Adrenal gland (tissue), 5 donors: Measurements from ENCODE around the gene TOMM40.

Experiments
- POLR2A ChIP-seq, 2 donors: fragments of 450-650 bp; IDR thresholded peaks; one replicate each; pipeline ENCODE4 v1.6.1; 2017; ENCODE audit warnings: antibody characterized with exemption in 2 of 2, mild to moderate bottlenecking in 2 of 2, moderate library complexity in 1 of 2
- TF ChIP-seq, protein P1 (sequence below), 6 experiments: fragments of 450-650 bp in 4 of 6; fragments of 200-600 bp in 2 of 6; sonication (generic) in 1 of 6; IDR thresholded peaks; 1 replicate in 5 of 6; 2 replicates in 1 of 6; pipeline versions ENCODE4 v1.5.1 to v1.8.0; 2016 to 2021; ENCODE audit warnings: antibody characterized with exemption in 6 of 6, mild to moderate bottlenecking in 2 of 6, moderate library complexity in 1 of 6
- donor health status: DM: no; HTN: no; CAD: no.

DNA sequence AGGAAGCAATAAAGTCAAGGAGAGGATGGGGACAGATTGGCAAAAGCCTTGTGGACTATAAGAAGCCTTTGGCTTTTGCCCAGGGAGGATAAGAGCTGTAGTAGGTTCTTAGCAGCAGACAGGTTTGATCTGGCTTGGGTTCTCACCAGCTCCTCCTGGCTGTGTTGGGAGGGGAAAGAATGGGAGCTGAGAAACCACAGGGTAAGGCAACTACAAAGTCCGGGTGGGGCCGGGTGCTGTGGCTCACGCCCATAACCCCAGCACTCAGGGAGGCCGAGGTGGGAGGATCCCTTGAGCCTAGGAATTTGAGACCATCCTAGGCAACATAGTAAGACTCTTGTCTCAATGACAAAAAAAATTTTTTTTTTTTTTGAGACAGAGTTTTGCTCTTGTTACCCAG, 24.4 kb upstream of the TOMM40 start:
- TF ChIP-seq, protein P1, sequence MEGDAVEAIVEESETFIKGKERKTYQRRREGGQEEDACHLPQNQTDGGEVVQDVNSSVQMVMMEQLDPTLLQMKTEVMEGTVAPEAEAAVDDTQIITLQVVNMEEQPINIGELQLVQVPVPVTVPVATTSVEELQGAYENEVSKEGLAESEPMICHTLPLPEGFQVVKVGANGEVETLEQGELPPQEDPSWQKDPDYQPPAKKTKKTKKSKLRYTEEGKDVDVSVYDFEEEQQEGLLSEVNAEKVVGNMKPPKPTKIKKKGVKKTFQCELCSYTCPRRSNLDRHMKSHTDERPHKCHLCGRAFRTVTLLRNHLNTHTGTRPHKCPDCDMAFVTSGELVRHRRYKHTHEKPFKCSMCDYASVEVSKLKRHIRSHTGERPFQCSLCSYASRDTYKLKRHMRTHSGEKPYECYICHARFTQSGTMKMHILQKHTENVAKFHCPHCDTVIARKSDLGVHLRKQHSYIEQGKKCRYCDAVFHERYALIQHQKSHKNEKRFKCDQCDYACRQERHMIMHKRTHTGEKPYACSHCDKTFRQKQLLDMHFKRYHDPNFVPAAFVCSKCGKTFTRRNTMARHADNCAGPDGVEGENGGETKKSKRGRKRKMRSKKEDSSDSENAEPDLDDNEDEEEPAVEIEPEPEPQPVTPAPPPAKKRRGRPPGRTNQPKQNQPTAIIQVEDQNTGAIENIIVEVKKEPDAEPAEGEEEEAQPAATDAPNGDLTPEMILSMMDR (IDR thresholded peaks at IDR 0.05): no peak
- TF ChIP-seq POLR2A (IDR thresholded peaks at IDR 0.05): no peak
